DMS53 treated with DMSO at 0.1 percent for 48 hours (cell line): ENCODE data around the gene COPS6.

Experiments used
- DNase-seq: peaks from one replicate; lab custom pipeline; 2025; ENCODE audit not compliant: unreplicated experiment; lab: John Stamatoyannopoulos, UW

Gene COPS6

DNA sequence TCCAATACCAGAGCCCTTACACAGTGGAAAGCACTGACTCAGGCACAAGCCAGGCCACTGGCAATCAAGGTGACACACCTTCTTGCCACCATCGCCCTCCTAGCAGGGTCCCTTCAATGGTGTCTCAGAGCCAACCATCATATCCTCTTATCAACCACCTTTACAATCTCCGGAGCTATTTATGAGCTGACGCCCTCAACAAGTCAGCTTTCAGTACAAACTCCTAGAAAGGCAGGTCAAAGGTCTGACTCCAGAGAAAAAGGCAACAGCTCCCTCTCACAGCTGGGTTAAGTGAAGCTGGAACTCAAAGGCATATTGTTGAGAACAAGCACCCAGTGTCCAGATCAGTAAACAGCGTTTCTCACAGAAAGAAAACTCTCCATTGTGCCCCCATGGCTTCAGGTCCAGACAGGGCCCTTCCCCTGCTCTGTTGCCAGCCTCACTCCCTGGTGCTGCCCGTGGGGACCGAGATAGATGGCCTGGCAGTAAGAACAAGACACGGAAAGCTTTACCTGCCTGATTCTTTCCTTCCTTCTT lies 9.7 kb upstream of the COPS6 start:
- DNase-seq = no peak

- peak; percentile 48 for DNase-seq
Observed at GRCh38 chr7:100080907-100081534, 7.7 kb upstream of the COPS6 start.

DNA sequence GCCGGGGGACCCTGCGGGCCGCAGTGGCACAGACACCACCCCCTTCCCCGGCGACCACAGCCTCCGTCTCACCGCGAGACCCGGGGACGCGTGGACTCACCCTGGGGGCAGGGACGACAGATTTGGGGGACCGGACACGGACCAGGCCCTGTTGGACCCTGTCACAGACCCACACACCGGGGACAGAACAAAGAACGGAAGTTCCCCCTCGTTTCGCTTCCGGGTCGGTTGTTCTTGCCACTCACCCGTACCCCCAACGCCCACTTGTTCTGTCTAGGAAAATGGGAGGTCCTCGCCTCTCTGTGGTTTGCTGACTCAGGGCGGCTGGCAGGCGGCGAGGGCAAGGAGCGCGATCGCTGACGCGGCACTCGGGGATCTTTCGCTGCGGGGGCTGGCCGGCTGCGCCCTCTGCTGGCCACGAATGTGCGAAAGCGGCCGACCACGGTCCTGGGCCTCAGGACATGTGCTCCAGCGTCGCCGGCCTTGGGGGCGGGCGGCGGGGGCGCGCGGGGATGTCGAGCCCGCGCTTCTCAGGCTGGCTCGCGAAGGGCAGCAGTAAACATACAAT lies 7.2 kb upstream of the COPS6 start, which contains the start of gene ZNF3:
TSS of gene ZNF3 (minus strand) at position 189 of the 568 bp plus-strand sequence. CDS start 4,366 bp downstream, outside the sequence.
- DNase-seq = peak; percentile 98

DNA sequence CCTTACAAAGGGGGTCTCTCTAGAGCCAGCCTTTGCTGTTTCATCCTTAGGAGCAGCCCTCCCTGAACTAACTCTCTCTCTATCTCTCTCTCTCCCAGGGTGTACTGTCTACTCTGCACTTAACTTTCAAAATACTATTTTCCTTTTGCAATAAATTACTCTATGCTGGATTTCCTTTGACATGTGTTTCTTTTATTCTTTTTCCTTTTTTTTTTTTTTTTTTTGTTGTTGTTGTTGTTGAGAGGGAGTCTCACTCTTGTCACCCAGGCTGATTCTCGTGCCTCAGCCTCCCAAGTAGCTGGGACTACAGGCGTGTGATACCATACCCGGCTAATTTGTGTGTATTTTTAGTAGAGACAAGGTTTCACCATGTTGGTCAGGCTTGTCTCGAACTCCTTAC lies 5.8 kb upstream of the COPS6 start:
- DNase-seq = no peak

- DNase-seq = no peak
Observed at GRCh38 chr7:100085515-100085914, 3.3 kb upstream of the COPS6 start.

- DNase-seq = no peak
Observed at GRCh38 chr7:100087055-100087750, 1.6 kb upstream of the COPS6 start.

DNA sequence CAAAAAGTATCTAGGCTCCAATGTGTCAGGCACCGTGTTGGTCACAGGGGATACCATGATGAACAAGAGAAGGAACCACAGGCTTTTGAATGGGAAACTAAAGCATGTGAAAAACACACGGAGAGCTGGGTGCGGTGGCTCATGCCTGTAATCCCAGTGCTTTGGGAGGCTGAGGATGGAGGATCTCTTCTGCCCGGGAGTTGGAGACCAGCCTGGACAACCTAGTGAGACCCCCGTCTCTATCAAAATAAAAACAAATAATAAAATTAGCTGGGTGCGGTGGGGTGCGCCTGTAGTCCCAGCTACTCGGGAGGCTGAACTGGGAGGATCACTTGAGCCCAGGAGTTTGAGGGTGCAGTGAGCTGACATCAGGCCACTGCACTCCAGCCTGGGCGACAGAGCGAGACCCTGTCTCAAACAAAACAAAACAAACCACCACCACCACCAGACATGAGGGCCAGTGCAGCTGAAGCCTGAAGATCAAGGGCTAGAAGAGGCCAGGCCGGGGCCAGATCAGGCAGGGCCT lies 611 bp upstream of the COPS6 start:
- DNase-seq = no peak

DNA sequence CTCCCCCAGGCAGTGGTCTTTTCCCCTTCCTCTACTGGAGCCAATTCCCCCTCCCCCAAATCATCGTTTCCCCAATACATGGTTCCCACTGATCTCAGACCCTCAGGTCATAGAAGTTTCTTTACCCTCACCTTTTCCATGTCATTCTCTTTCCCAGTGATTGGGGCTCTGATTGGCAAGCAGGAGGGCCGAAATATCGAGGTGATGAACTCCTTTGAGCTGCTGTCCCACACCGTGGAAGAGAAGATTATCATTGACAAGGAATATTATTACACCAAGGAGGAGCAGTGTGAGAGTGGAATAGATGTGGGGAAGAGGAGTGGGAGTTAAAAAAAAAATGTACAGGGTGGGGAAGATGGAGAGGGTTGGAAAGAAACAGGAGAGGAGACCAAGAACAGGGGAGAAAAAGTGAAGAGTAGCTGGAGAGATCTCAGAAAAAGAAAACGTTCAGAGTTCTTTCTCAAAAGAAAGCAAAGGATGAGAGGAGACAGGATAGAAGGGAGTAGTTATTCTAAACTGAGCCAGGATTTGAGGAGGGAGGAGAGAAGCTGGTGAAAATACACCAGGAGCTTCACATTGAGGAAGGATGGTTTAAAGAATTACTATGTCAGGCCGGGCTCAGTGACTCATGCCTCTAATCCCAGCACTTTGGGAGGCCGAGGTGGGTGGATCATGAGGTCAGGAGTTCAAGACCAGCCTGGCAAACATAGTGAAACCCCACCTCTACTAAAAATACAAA lies 858 bp downstream of the COPS6 start:
- no peak for DNase-seq

GRCh38 chr7:100090527-100091410 lies 2.0 kb downstream of the COPS6 start:
- no peak for DNase-seq

GRCh38 chr7:100091411-100092181 lies 2.8 kb downstream of the COPS6 start:
- DNase-seq = no peak

DNA sequence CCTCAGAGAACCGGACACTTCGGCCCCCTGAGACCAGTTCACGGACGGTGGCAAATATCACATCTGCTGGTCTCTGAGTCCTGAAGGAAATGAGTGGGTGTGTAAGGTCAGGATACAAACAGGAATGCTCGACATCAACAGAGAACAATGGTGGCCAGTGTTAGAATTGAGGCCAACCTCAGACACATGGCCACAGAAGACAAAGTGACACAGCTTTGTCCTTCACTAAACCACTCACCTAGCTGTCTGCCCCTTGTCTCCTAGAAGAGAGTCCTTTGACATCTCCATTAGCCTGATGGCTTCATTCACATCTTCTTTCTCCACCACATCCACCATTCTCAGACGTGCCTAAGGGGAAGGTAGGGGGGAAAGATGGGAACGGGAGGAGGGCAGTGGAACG lies 4.3 kb downstream of the COPS6 start:
- DNase-seq = no peak

- DNase-seq = no peak
Observed at GRCh38 chr7:100093498-100093897, 4.7 kb downstream of the COPS6 start.

DNA sequence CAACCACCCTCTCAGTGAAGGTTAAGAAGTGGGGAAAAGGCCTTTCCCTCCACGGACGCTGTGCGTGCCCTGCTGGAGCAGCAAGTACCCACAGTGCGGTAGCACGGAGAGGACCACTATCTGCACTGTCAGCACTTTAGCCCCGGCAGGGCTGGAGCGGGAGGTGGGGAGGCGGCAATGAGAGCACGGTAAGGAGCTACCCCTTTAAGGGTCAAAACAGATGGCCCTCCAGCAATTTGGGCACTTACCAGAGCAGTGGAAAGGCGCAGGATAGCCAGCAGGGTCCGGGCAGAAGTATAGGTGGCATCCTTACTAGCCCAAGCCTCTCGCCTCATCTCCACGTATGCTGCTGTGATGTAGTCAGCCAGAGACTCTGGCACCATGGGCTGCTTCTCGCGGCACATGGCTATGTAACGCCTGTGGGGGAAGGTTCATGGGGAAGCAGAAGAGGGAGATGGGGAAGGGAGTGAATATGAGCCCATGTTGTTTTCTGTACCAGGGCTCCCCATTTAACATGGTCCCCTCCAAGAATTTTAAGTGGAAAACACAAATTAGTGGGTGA lies 5.2 kb downstream of the COPS6 start:
- DNase-seq = no peak

DNA sequence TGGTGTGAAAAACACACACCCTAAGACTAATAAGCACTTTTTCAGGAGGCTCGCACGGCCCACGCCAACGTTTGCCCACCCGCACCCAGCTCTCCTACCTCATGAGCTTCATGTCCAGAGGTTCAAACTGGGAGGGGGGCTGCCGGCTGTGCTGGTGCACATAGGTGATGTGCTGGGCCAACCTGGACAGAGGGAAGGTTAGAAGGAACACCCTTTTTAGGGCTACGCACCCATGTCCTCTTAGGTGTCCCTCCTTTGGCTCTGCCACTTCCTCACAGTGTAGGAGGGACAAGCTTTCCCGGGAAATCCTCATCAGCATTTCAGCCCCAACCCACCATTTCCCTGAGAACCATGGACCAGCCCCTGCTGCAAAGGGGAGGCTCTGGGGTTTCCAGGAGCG lies 6.5 kb downstream of the COPS6 start:
- DNase-seq = no peak

GRCh38 chr7:100095704-100096103 lies 6.9 kb downstream of the COPS6 start:
- DNase-seq = no peak

DNA sequence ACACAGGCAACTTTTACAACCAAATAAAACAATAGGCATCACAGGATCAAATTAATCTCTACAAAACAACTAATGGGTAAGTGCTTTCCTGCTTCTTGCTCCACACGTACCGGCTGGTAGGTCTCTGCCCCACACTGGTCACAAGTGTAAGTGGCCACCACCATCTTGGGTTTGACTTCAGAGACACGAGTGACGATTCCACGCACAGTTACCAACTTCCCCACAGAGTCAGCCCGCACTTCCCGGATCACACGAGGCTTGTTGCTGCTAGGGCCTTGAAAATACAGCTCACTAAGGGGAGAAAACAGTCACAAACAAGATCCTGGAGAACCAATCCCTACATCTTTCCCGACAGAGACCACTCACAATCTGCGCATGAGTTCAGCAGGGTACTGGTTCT lies 10.1 kb downstream of the COPS6 start:
- DNase-seq = no peak

DNA sequence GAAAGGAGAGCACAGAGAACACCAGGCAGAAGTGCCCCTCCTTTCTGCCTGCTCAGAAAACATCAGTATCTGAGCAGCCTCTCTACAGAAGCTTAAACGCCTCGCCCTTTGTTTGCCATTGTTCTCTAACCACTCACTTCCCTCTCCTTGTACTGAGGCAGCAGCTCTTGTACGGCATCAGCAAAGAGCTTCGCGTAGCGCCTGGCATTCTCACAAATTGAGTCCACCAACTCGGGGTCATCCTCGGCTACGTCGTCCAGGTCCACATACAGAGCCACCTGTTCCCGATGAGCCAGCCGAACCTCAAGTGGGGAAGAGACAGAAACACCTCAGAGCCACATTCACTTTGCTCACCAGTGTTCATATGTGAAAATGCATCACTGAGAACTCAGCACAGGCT lies 10.7 kb downstream of the COPS6 start:
- no peak for DNase-seq

DNA sequence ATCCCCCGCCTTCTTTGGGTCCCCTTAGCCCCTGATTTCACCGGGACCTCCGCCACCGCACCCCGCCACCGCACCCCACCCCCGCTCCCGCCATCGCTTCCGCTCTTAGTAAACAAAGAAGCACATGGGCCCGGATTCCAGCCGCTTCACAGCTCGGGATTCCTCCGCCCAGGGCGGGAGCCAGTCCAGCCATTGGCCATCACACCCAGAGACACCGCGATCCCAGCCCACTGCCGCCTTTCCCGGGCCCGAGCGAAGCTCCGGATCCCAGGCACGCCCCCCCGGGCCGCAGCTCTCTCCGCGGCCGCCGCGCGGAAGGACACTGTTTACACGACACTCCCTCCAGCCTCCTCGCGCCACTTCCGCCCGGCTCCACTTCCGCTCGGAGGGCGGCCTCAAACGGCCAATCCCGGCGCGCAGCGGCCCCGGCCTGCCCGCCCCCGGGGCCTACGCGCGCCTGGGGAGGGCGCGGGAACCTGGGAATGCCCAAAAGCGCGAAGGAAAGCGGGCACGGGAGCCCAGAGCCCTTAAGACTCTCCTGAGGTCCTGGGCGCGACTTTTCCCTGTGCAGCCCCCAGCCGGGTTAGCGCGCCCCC lies 11.7 kb downstream of the COPS6 start:
- peak; percentile 93 for DNase-seq
